Endothelial cell of umbilical vein (primary cell): ENCODE results near the gene TK2. TPM values are rescaled to one million over a fixed set of nuclear protein-coding genes. Genes with fewer than 3 reads are reported as not detected.

Experiments
- BruUV-seq: library from RNA; stranded (reverse); fragments of 400-500 nt; replicated peaks from 2 replicates; lab custom pipeline; 2021; lab: Mats Ljungman, UMichigan
- CTCF ChIA-PET: fragments of 300-600, 350-600 bp; sonication (Branson Sonifier 250); formaldehyde crosslinking; loops from one replicate; lab custom pipeline; 2021; ENCODE audit warnings: antibody characterized with exemption, inconsistent platforms; lab: Charles Lee
- POLR2A ChIA-PET: fragments of 300-600, 350-600 bp; sonication (Branson Sonifier 250); formaldehyde crosslinking; loops from one replicate; lab custom pipeline; 2021; ENCODE audit warnings: antibody characterized with exemption, inconsistent platforms; lab: Charles Lee
- DNase-seq: peaks from one replicate; pipeline ENCODE4 v3.0.0-alpha.2; 2011; ENCODE audit warnings: low read depth, low spot score
- FAIRE-seq: peaks from 2 replicates; lab custom pipeline; 2011; peaks lifted over from hg19 to GRCh38; lab: Jason Lieb, UNC
- H2AFZ ChIP-seq: 2 replicates; pipeline ENCODE4 v1.6.0; 2012; ENCODE audit warnings: low read depth, low read length, control low read depth, inconsistent platforms
- H3K27ac ChIP-seq: 2 replicates; pipeline ENCODE4 v1.5.1; 2011; ENCODE audit warnings: low read depth, mild to moderate bottlenecking, control low read depth, low read length, moderate library complexity; ENCODE audit not compliant: insufficient read depth
- H3K27me3 ChIP-seq, 2 experiments: 2 replicates each; pipeline versions ENCODE4 v1.6.0 to v1.6.1; 2011; ENCODE audit warnings: low read length in 2 of 2, mixed read lengths in 1 of 2; ENCODE audit not compliant: control insufficient read depth in 2 of 2, insufficient read depth in 2 of 2
- H3K36me3 ChIP-seq, 2 experiments: 2 replicates in 1 of 2; 3 replicates in 1 of 2; pipeline ENCODE4 v1.5.1; 2011; ENCODE audit warnings: low read length in 2 of 2, mild to moderate bottlenecking in 1 of 2, moderate library complexity in 1 of 2; ENCODE audit not compliant: control insufficient read depth in 2 of 2, insufficient read depth in 2 of 2; ENCODE audit errors: extremely low read depth in 1 of 2
- H3K4me1 ChIP-seq: 3 replicates; pipeline ENCODE4 v1.5.1; 2011; ENCODE audit warnings: mild to moderate bottlenecking, low read length; ENCODE audit not compliant: control insufficient read depth, insufficient read depth; ENCODE audit errors: extremely low read depth
- H3K4me2 ChIP-seq: 2 replicates; pipeline ENCODE4 v1.6.1; 2011; ENCODE audit warnings: low read length, control low read depth, mixed read lengths; ENCODE audit not compliant: insufficient read depth
- H3K4me3 ChIP-seq, 3 experiments: fragments of 200-600 bp in 1 of 3; sonication (generic), shearing (Covaris generic) in 1 of 3; replicated peaks in 1 of 3; 2 replicates each; pipeline ENCODE4 v1.5.1; 2011 to 2016; ENCODE audit warnings: control low read depth in 3 of 3, low read length in 3 of 3, mild to moderate bottlenecking in 2 of 3, inconsistent platforms in 1 of 3, low read depth in 1 of 3, moderate library complexity in 1 of 3; ENCODE audit not compliant: insufficient read depth in 1 of 3
- H3K79me2 ChIP-seq: 2 replicates; pipeline ENCODE4 v1.6.0; 2012; ENCODE audit warnings: low read length, inconsistent platforms; ENCODE audit not compliant: control insufficient read depth, insufficient read depth
- H3K9ac ChIP-seq: replicated peaks from 2 replicates; pipeline ENCODE3; 2011; ENCODE audit warnings: low read length, control low read depth; ENCODE audit not compliant: insufficient read depth; ENCODE audit errors: extremely low read depth
- H3K9me1 ChIP-seq: replicated peaks from 3 replicates; pipeline ENCODE4 v1.6.0; 2011; ENCODE audit warnings: mild to moderate bottlenecking, low read length; ENCODE audit not compliant: control insufficient read depth, insufficient read depth; ENCODE audit errors: extremely low read depth
- H3K9me3 ChIP-seq: replicated peaks from 2 replicates; pipeline ENCODE4 v1.5.1; 2012; ENCODE audit warnings: low read length, inconsistent platforms; ENCODE audit not compliant: control insufficient read depth, insufficient read depth
- H4K20me1 ChIP-seq: replicated peaks from 2 replicates; pipeline ENCODE3; 2011; ENCODE audit warnings: mild to moderate bottlenecking, low read length; ENCODE audit not compliant: control insufficient read depth, insufficient read depth; ENCODE audit errors: extremely low read depth
- CTCF ChIP-seq, 2 donors: IDR thresholded peaks; 1 replicate in 1 of 2; 2 replicates in 1 of 2; pipeline ENCODE4 v1.5.1; 2011; ENCODE audit warnings: low read length in 2 of 2, mild to moderate bottlenecking in 2 of 2, moderate library complexity in 2 of 2, control low read depth in 1 of 2, inconsistent platforms in 1 of 2, low read depth in 1 of 2; ENCODE audit not compliant: insufficient read depth in 1 of 2; ENCODE audit errors: extremely low read depth in 1 of 2
- EZH2 ChIP-seq: IDR thresholded peaks from 2 replicates; pipeline ENCODE4 v1.6.1; 2012; ENCODE audit warnings: borderline replicate concordance, low read depth, mild to moderate bottlenecking, moderate library complexity, low read length, inconsistent platforms; ENCODE audit not compliant: severe bottlenecking
- FOS ChIP-seq: IDR thresholded peaks from 2 replicates; pipeline ENCODE4 v1.6.1; 2011; ENCODE audit warnings: mild to moderate bottlenecking, low read length, moderate library complexity, borderline replicate concordance; ENCODE audit not compliant: insufficient read depth
- GATA2 ChIP-seq: IDR thresholded peaks from 2 replicates; pipeline ENCODE4 v1.7.0; 2011; ENCODE audit warnings: low read depth, mild to moderate bottlenecking, moderate library complexity, mixed read lengths, low read length; ENCODE audit not compliant: insufficient read length, insufficient read depth
- JUN ChIP-seq: IDR thresholded peaks from 2 replicates; pipeline ENCODE4 v1.6.1; 2011; ENCODE audit warnings: borderline replicate concordance, low read depth; ENCODE audit not compliant: insufficient read length, insufficient read depth
- MAX ChIP-seq: IDR thresholded peaks from 2 replicates; pipeline ENCODE4 v1.6.1; 2011; ENCODE audit not compliant: insufficient read depth, insufficient read length
- MYC ChIP-seq: IDR thresholded peaks from one replicate; pipeline ENCODE4 v1.6.1; 2011; ENCODE audit warnings: mild to moderate bottlenecking, low read depth, low read length
- POLR2A ChIP-seq: IDR thresholded peaks from 2 replicates; pipeline ENCODE4 v1.6.1; 2012; ENCODE audit warnings: low read depth, mild to moderate bottlenecking, control low read depth, low read length
- POLR2AphosphoS5 ChIP-seq: IDR thresholded peaks from 2 replicates; pipeline ENCODE4 v1.6.1; 2012; ENCODE audit warnings: low read depth, mild to moderate bottlenecking, control low read depth, low read length, moderate library complexity; ENCODE audit not compliant: insufficient read depth
- dilution Hi-C: fragments of 300-500 bp; cut with MboI; formaldehyde crosslinking; loops from one replicate; pipeline ENCODE4 v1.15.0; 2019; ENCODE audit warnings: low sequenced_read_pairs; ENCODE audit not compliant: extremely low pct_ligation_motif_present
- intact Hi-C: fragments of 100-400 bp; cut with micrococcal nuclease; formaldehyde crosslinking; loops from one replicate; pipeline ENCODE4 v1.10.0; 2022
- polyA plus RNA-seq, 4 experiments: library from polyadenylated mRNA; depleted of rRNA in 3 of 4; stranded (reverse) in 3 of 4; unstranded in 1 of 4; fragments of >200 nt; gene quantifications; 2 replicates each; pipeline versions ENCODE4 v1.2.1 to v1.2.3, GENCODE V29; 2011 to 2012; ENCODE audit warnings: missing spikeins in 1 of 4
- total RNA-seq: library from RNA; stranded (reverse); gene quantifications from 2 replicates; pipeline ENCODE4 v1.2.3, GENCODE V29; 2021

TK2 gene
- total and polyA plus RNA-seq, 2 donors (not counting 3 experiments of a cell fraction or from before 2014, with no cell fraction given), result 12.1 to 25.2 TPM

GRCh38 chr16:66469947-66470546 lies 79.9 kb downstream of the TK2 start:
- FAIRE-seq (no peak), DNase-seq (no peak)
- CTCF ChIA-PET, result no interaction called here
- H3K4me3 ChIP-seq, result no peak overlapping the region
- H3K9me3 ChIP-seq, result no peaks in the 10 kb centered on the region
- H4K20me1 ChIP-seq, result no peaks in the 10 kb centered on the region
- intact Hi-C loops (no loop called here), dilution Hi-C loops (no loop called here)
- H2AFZ ChIP-seq, result no peak overlapping the region
- TF ChIP-seq CTCF (IDR thresholded peaks at IDR 0.05; ENCODE audit: extremely low read depth in 1 of 2, insufficient read depth in 1 of 2, low read depth in 1 of 2, low read length in 2 of 2) (no peak), EZH2 (no peak), GATA2 (no peak), MYC (no peak), POLR2AphosphoS5 (no peak), MAX (no peak), POLR2A (no peak), FOS (no peak), JUN (no peak)
- no peak overlapping the region for H3K9ac ChIP-seq
- H3K4me2 ChIP-seq, result no peak overlapping the region
- POLR2A ChIA-PET, result no interaction called here
- no TSS peak for BruUV-seq
- no peak overlapping the region for H3K27ac ChIP-seq
- peaks cover 0 to 8% of the 10 kb centered on the region in 2 experiments for H3K27me3 ChIP-seq
- H3K9me1 ChIP-seq, result no peaks in the 10 kb centered on the region
- H3K79me2 ChIP-seq, result no peaks in the 10 kb centered on the region
- H3K36me3 ChIP-seq, result no peaks in the 10 kb centered on the region
- peaks cover 4% of the 10 kb centered on the region for H3K4me1 ChIP-seq
